SK-N-MC (cell line): ENCODE results near the gene CCDC187.

ENCODE experiments used
- EZH2 ChIP-seq: fragments of 200-600 bp; sonication (generic); IDR thresholded peaks from one replicate; pipeline ENCODE4 v1.6.1; 2017; ENCODE audit warnings: antibody characterized with exemption
- POLR2AphosphoS5 ChIP-seq: IDR thresholded peaks from 2 replicates; pipeline ENCODE4 v1.6.1; 2012; ENCODE audit warnings: mild to moderate bottlenecking, low read depth, low read length, borderline replicate concordance

DNA sequence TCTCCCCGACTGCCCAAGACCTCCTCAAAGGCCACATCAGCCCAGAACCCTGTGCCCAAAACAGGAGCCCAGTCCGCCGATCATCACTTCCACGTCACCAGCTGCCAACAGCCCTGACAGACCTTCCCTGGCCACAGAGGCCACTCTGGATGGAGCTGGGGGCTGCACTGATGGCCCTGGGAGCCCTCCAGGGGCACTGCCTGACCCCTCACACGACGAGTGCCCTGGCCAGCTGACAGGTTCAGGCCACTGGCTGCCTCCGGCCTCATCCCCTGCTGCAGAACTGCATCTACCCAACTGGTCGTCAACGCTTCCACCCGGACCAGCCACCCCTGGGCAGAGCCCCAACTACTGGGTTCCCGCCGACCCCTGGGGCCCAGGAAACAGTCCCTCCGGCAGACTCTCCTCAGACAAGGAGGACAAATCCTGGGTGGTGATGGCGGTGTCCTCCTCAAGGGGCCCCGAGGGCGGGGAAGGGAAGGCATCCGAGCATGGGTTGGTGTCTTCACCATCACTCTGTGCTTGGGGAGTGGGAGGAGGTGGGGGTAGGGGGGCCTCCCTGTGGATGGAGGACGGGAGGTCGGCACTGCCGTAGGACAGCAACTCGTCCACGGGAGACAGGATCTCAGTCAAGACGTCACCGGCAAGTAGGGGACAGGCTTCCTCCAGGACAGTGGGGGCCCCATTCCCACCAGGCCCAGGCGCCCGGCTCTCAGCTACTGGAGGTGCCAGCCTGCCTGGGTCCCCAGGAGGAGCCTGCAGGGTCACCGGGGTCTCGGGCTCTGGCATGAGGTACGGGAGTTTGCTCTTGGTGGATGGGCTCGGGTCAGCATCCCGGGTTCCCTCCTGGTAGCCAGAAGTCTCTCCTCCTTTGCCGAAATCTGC is 50.4 kb downstream of the CCDC187 start:
- TF ChIP-seq POLR2AphosphoS5: no peak
- TF ChIP-seq EZH2: no peak
